GM18526 (cell line): ENCODE results near the gene IFITM5.

ENCODE experiments used
- POLR2A ChIP-seq: IDR thresholded peaks from 3 replicates; pipeline ENCODE4 v1.6.1; 2011; ENCODE audit not compliant: insufficient read length; ENCODE audit errors: extremely low read depth

The IFITM5 gene

GRCh38 chr11:287821-288477 lies 11.4 kb downstream of the IFITM5 start:
- no peak for TF ChIP-seq POLR2A

DNA sequence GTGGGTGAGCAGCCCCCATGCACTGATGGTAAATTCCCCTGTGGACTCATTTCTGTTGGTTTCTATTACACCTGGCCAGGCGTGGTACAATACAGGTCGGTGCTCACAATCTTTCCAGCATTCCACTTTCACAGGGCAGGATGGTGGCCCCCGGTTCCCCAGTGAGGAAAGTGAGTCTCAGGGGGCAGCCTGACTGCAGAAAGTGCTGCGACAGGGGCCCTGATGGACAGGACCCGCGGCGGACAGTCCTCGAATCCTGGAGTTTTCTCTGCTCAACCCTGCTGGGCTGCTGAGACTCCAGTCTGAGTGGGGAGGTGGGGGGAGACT lies 13.5 kb downstream of the IFITM5 start:
- no peak for TF ChIP-seq POLR2A

- no peak for TF ChIP-seq POLR2A
These were observed 14.1 kb downstream of the IFITM5 start for GRCh38 chr11:285021-285893.

DNA sequence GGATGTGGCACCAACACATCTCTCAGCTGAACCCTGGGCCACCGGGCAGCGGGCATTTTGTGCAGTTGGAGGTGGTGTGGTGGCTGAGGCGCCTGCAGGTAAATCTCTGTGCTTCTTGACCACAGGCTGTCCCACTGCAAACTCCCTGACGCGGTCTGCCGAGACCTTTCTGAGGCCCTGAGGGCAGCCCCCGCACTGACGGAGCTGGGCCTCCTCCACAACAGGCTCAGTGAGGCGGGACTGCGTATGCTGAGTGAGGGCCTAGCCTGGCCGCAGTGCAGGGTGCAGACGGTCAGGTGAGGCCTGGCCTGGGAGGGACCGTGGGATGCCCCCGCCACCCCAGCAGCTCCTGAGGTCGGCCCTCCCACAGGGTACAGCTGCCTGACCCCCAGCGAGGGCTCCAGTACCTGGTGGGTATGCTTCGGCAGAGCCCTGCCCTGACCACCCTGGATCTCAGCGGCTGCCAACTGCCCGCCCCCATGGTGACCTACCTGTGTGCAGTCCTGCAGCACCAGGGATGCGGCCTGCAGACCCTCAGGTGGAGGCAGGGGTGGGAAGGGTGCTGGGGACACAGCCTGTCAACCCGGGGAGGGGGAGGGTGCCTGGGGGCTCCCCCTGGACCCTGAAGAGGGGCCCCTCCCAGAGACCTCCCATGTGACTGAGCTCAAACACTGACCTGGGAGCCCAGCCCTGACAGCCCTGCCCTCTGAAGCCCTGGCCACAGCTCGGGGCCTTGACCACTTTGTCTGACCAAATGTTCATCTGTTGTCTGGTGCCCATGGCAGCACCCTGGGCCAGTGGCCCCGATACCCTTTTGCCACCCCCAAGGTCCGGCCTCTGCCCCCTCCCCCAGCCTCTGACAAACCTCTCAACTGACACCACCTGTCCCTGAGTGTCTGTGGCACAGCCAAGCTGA lies 15.0 kb downstream of the IFITM5 start:
- no peak for TF ChIP-seq POLR2A

DNA sequence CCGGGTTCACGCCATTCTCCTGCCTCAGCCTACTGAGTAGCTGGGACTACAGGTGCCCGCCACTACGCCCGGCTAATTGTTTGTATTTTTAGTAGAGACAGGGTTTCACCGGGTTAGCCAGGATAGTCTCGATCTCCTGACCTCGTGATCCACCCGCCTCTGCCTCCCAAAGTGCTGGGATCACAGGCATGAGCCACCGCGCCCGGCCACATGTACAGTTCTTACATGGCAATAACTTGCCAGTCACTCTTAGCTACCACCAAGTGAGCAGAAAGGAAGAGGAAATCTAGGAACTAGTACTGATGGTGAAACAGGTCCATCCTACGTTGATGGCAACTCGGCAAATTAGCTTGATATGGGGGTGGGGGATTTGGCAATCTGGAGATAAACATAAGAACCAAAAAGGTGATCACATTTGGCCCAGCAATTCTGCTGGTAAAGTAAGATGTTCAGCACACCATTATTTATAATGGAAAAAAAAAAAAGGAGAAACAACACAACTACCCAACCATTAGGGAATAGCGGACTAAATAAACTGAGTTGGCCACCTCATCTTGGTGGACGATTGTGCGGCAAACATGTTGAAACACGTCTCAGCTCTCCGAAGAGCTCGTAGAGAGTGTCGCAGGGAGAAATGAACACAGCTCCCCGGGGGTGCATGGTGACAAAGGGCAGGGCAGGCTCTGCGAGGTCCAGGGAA lies 15.8 kb downstream of the IFITM5 start:
- no peak for TF ChIP-seq POLR2A

- no peak for TF ChIP-seq POLR2A
These were observed 16.5 kb downstream of the IFITM5 start for GRCh38 chr11:282630-283360.

DNA sequence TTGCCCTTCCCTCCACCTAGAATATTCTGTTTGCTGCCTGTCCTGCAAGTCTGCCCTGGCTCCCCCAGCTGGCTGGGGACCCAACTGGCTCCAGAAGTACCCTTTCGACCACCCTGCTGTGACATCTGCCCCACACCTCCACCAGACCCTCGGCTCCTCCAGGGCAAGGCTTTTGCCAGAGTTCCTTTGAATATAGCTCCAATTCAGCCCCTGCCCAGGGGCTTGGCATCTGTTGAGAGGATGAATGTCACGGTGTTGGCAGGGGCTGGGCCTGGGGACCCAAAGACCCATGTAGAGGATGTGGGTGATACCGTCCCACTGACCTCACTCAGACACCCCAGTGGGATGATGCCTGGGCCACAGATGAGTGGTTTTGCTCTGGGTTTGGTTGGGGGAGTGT lies 17.2 kb downstream of the IFITM5 start:
- no peak for TF ChIP-seq POLR2A

DNA sequence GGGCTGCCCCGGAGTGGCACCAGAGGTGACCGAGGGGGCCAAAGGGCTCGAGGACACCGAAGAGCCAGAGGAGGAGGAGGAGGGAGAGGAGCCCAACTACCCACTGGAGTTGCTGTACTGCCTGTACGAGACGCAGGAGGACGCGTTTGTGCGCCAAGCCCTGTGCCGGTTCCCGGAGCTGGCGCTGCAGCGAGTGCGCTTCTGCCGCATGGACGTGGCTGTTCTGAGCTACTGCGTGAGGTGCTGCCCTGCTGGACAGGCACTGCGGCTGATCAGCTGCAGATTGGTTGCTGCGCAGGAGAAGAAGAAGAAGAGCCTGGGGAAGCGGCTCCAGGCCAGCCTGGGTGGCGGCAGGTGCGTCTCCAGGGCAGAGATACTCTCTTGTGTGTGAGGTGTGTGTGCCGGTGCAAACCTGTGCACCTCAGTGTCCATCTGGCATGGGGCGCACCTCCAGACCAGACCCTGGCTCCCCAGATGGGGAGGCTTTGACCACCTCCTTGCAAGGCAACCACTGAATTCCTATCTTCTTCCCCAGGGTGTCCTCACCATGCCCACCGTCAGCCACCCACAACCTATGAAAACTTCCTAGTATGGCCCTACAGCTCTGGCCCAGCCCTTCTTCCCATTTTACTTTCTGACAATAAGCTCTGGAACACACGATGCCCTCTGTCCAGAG lies 17.7 kb downstream of the IFITM5 start:
- TF ChIP-seq POLR2A, result no peak

DNA sequence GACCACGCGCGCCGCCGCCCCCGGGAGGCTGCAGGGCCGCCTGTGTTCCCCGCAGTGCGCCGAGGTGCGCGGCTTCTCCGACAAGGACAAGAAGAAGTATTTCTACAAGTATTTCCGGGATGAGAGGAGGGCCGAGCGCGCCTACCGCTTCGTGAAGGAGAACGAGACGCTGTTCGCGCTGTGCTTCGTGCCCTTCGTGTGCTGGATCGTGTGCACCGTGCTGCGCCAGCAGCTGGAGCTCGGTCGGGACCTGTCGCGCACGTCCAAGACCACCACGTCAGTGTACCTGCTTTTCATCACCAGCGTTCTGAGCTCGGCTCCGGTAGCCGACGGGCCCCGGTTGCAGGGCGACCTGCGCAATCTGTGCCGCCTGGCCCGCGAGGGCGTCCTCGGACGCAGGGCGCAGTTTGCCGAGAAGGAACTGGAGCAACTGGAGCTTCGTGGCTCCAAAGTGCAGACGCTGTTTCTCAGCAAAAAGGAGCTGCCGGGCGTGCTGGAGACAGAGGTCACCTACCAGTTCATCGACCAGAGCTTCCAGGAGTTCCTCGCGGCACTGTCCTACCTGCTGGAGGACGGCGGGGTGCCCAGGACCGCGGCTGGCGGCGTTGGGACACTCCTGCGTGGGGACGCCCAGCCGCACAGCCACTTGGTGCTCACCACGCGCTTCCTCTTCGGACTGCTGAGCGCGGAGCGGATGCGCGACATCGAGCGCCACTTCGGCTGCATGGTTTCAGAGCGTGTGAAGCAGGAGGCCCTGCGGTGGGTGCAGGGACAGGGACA lies 18.4 kb downstream of the IFITM5 start:
- TF ChIP-seq POLR2A, result no peak

- no peak for TF ChIP-seq POLR2A
These were observed 19.2 kb downstream of the IFITM5 start for GRCh38 chr11:279966-280705.

- TF ChIP-seq POLR2A, result no peak
These were observed 20.0 kb downstream of the IFITM5 start for GRCh38 chr11:279040-279965.
